OCI-LY1 (cell line): ENCODE data around the gene MYO1D.

Experiments
- H2AFZ ChIP-seq: fragments of 200-600 bp; sonication (generic), shearing (Covaris generic); 2 replicates; pipeline ENCODE4 v1.6.0; 2014; ENCODE audit warnings: antibody characterized with exemption, mild to moderate bottlenecking, low read length
- H3F3A ChIP-seq: fragments of 200-600 bp; sonication (generic), shearing (Covaris generic); 2 replicates; pipeline ENCODE4 v1.6.0; 2014; ENCODE audit warnings: mild to moderate bottlenecking, antibody characterized with exemption, low read length, moderate library complexity; ENCODE audit not compliant: insufficient read depth
- H3K27ac ChIP-seq: fragments of 200-600 bp; sonication (generic); 2 replicates; pipeline ENCODE4 v1.5.1; 2014; ENCODE audit warnings: low read length, mixed run types, mild to moderate bottlenecking, low read depth; ENCODE audit not compliant: poor library complexity, severe bottlenecking
- H3K27me3 ChIP-seq: fragments of 200-600 bp; sonication (generic); 2 replicates; pipeline ENCODE4 v1.6.0; 2014; ENCODE audit warnings: antibody characterized with exemption, mild to moderate bottlenecking, low read length, moderate library complexity; ENCODE audit not compliant: insufficient read depth
- H3K36me3 ChIP-seq: fragments of 200-600 bp; sonication (generic); 2 replicates; pipeline ENCODE4 v1.6.1; 2014; ENCODE audit warnings: mild to moderate bottlenecking, antibody characterized with exemption, low read length, moderate library complexity, mixed read lengths; ENCODE audit not compliant: insufficient read depth
- H3K4me1 ChIP-seq: fragments of 200-600 bp; sonication (generic); 2 replicates; pipeline ENCODE4 v1.5.1; 2014; ENCODE audit warnings: mild to moderate bottlenecking, low read length, moderate library complexity; ENCODE audit not compliant: insufficient read depth, severe bottlenecking
- H3K4me2 ChIP-seq: fragments of 200-600 bp; sonication (generic), shearing (Covaris generic); 2 replicates; pipeline ENCODE4 v1.6.1; 2014; ENCODE audit warnings: low read length
- H3K4me3 ChIP-seq: fragments of 200-600 bp; sonication (generic); 2 replicates; pipeline ENCODE4 v1.5.1; 2014; ENCODE audit warnings: low read length, low read depth, mild to moderate bottlenecking, mixed read lengths; ENCODE audit not compliant: poor library complexity, severe bottlenecking
- H3K79me2 ChIP-seq: fragments of 200-600 bp; shearing (Covaris generic); 2 replicates; pipeline ENCODE4 v1.6.1; 2016; ENCODE audit warnings: mixed run types, low read length, mixed read lengths; ENCODE audit not compliant: insufficient read depth
- H3K9ac ChIP-seq: fragments of 200-600 bp; sonication (generic), shearing (Covaris generic); 2 replicates; pipeline ENCODE4 v1.6.1; 2014; ENCODE audit warnings: mild to moderate bottlenecking, low read length, mixed read lengths
- H3K9me2 ChIP-seq: fragments of 200-600 bp; sonication (generic), shearing (Covaris generic); 2 replicates; pipeline ENCODE4 v1.6.1; 2014; ENCODE audit warnings: low read depth, mild to moderate bottlenecking, low read length, mixed read lengths
- H3K9me3 ChIP-seq: fragments of 200-600 bp; shearing (Covaris generic); 2 replicates; pipeline ENCODE4 v1.6.1; 2014; ENCODE audit warnings: low read length, mixed read lengths
- H4K20me1 ChIP-seq: fragments of 200-600 bp; sonication (generic), shearing (Covaris generic); 2 replicates; pipeline ENCODE4 v1.6.0; 2016; ENCODE audit warnings: mild to moderate bottlenecking, low read length; ENCODE audit not compliant: insufficient read depth
- EZH2 ChIP-seq: fragments of 200-600 bp; sonication (generic), shearing (Covaris generic); IDR thresholded peaks from 2 replicates; pipeline ENCODE4 v1.8.0; 2017; ENCODE audit warnings: borderline replicate concordance, mixed run types, mild to moderate bottlenecking, antibody characterized with exemption, low read length, moderate library complexity, mixed read lengths
- TF ChIP-seq, protein P1 (sequence below): fragments of 200-600 bp; sonication (generic), shearing (Covaris generic); IDR thresholded peaks from 2 replicates; pipeline ENCODE4 v1.5.1; 2017; ENCODE audit warnings: mild to moderate bottlenecking, antibody characterized with exemption, low read length, moderate library complexity, mixed read lengths

MYO1D gene

DNA sequence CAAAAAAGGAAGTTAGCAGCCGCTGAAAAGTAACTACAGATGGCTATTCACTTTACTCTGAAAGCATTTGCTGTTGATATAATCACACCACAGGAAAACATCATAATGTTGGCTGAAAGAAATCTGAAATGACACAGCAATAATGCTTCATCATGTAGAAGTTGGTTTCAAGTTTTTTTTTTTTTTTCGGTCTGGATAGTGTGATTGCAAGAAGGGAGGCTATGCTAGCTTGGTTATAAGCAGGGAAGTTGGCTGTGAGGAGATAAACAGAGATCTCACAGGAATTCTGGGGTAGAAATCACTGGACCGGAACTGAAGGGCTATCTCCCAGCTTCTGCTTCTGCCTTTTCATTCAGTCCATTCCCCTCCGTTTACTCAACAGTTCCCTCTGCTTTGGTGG, 57.9 kb downstream of the MYO1D start:
- TF ChIP-seq, protein P1, sequence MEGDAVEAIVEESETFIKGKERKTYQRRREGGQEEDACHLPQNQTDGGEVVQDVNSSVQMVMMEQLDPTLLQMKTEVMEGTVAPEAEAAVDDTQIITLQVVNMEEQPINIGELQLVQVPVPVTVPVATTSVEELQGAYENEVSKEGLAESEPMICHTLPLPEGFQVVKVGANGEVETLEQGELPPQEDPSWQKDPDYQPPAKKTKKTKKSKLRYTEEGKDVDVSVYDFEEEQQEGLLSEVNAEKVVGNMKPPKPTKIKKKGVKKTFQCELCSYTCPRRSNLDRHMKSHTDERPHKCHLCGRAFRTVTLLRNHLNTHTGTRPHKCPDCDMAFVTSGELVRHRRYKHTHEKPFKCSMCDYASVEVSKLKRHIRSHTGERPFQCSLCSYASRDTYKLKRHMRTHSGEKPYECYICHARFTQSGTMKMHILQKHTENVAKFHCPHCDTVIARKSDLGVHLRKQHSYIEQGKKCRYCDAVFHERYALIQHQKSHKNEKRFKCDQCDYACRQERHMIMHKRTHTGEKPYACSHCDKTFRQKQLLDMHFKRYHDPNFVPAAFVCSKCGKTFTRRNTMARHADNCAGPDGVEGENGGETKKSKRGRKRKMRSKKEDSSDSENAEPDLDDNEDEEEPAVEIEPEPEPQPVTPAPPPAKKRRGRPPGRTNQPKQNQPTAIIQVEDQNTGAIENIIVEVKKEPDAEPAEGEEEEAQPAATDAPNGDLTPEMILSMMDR: no peak
- no peak for TF ChIP-seq EZH2
- H3K9me2 ChIP-seq: no peaks in the 10 kb centered on the region
- no peaks in the 10 kb centered on the region; the same call in 1 of the 2 replicates for H3K27me3 ChIP-seq
- H3K4me2 ChIP-seq: no peak overlapping the region
- H3K9me3 ChIP-seq: no peaks in the 10 kb centered on the region
- H3F3A ChIP-seq: no peaks in the 10 kb centered on the region
- H3K9ac ChIP-seq: no peak overlapping the region
- H4K20me1 ChIP-seq: no peaks in the 10 kb centered on the region
- H3K4me1 ChIP-seq: no peaks in the 10 kb centered on the region
- H2AFZ ChIP-seq: no peak overlapping the region
- H3K27ac ChIP-seq: no peak overlapping the region
- H3K4me3 ChIP-seq: no peak overlapping the region
- no peaks in the 10 kb centered on the region for H3K79me2 ChIP-seq
- no peaks in the 10 kb centered on the region for H3K36me3 ChIP-seq

DNA sequence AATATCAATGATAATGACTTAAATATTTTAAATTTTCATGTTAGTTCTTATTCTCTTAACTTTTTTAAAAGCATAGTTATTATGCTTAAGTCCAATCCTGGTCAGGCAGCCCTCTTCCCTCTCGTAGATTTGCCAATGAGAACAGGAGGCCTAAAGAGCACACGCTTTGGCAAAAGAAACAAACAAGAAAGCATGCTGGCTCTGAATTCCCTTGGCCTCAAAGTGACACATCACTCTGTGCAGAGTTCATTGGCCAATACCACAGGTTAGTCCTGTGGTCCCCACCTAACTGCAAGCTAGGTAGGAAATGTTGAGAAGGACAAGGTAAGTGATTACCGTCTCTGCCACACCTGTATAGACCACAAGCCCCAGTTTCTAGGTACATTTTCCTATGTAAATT, 61.5 kb downstream of the MYO1D start:
- Histone ChIP-seq H3K9ac (no peak overlapping the region), H3K27ac (no peak overlapping the region), H3K36me3 (no peaks in the 10 kb centered on the region), H3K27me3 (no peaks in the 10 kb centered on the region; the same call in 1 of the 2 replicates), H3K4me3 (no peak overlapping the region), H4K20me1 (no peaks in the 10 kb centered on the region), H3K9me3 (no peaks in the 10 kb centered on the region), H3K9me2 (no peaks in the 10 kb centered on the region), H3K4me2 (no peak overlapping the region), H2AFZ (no peak overlapping the region), H3K4me1 (no peaks in the 10 kb centered on the region), H3K79me2 (no peaks in the 10 kb centered on the region), H3F3A (no peaks in the 10 kb centered on the region)
- no peak for TF ChIP-seq EZH2
- TF ChIP-seq, protein P1: no peak

DNA sequence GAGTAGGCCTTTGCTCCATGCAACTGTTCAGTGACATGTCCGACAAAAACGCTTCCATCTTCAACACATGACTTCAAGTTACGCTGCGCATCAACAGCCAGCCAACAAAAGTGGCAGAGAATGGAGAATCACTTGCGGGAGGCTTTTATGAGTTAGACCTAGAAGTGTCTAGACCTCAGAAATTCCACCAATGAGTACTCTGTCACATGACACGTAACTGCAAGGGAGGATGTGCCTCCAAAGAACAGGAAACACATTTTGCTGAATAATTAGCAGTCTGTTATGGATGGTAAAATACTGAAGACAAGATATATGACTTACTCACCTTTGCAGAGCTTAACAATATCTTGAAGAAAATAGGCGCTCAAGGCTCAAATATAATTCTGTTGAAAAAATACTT, 62.1 kb downstream of the MYO1D start:
- Histone ChIP-seq H4K20me1 (no peaks in the 10 kb centered on the region), H3K9me3 (no peaks in the 10 kb centered on the region), H3K9me2 (no peaks in the 10 kb centered on the region), H3K27ac (no peak overlapping the region), H3K79me2 (no peaks in the 10 kb centered on the region), H3K27me3 (no peaks in the 10 kb centered on the region; the same call in 1 of the 2 replicates), H3K4me2 (no peak overlapping the region), H3K36me3 (no peaks in the 10 kb centered on the region), H3F3A (no peaks in the 10 kb centered on the region), H2AFZ (no peak overlapping the region), H3K4me1 (no peaks in the 10 kb centered on the region), H3K4me3 (no peak overlapping the region), H3K9ac (no peak overlapping the region)
- no peak for TF ChIP-seq EZH2
- TF ChIP-seq, protein P1: no peak
